NCI-H2081 (cell line): ENCODE results near the gene TMPRSS7.

ENCODE experiments used
- DNase-seq, 2 experiments: peaks; one replicate each; lab custom pipeline; 2025; lab: John Stamatoyannopoulos, UW

Gene TMPRSS7, protein sequence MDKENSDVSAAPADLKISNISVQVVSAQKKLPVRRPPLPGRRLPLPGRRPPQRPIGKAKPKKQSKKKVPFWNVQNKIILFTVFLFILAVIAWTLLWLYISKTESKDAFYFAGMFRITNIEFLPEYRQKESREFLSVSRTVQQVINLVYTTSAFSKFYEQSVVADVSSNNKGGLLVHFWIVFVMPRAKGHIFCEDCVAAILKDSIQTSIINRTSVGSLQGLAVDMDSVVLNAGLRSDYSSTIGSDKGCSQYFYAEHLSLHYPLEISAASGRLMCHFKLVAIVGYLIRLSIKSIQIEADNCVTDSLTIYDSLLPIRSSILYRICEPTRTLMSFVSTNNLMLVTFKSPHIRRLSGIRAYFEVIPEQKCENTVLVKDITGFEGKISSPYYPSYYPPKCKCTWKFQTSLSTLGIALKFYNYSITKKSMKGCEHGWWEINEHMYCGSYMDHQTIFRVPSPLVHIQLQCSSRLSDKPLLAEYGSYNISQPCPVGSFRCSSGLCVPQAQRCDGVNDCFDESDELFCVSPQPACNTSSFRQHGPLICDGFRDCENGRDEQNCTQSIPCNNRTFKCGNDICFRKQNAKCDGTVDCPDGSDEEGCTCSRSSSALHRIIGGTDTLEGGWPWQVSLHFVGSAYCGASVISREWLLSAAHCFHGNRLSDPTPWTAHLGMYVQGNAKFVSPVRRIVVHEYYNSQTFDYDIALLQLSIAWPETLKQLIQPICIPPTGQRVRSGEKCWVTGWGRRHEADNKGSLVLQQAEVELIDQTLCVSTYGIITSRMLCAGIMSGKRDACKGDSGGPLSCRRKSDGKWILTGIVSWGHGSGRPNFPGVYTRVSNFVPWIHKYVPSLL

GRCh38 chr3:112034436-112034835 is at the start of gene TMPRSS7:
TSS of gene TMPRSS7 (plus strand) at chr3:112034736. CDS start at chr3:112034846, 110 bp downstream.
- DNase-seq, result no peak

DNA sequence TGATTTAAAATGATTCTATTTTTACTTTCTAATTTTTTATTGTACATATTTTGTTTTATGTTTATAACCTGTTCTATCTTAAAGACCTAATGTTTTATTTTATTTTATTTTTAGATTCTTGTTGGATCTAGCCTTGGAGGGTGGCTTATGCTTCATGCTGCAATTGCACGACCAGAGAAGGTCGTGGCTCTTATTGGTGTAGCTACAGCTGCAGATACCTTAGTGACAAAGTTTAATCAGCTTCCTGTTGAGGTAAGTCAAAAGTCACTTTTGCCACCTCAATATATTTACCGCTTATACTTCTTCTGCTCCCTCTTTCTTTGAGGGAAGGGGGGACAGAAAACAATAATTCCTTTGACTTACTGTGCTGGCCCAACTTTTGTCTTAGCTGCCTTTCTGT is 47.7 kb upstream of the TMPRSS7 start:
- no peak for DNase-seq

- peak; percentile 52 to 65 for DNase-seq
These were observed 45.4 kb upstream of the TMPRSS7 start for GRCh38 chr3:111989061-111989678.

DNA sequence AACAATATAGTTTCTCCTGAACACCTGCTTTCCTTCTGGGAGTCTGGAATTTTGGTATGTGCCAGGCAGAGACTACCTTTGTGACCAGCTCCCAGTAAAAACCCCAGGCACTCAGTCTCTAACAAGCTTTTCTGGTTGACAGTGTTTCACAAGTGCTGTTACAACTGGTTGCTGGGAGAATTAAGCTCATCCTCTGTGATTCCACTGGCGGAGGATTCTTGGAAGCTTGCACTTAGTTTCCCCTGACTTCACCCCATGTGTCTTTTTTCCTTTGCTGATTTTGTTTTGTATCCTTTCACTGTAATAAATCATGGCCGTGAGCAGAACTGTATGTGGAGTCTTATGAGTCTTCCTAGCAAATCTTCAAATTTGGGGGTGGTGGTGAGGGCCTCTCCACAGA is 41.5 kb upstream of the TMPRSS7 start:
- no peak for DNase-seq

GRCh38 chr3:111998636-111999483 is 35.7 kb upstream of the TMPRSS7 start, which contains the start of gene TAGLN3:
TSS of gene TAGLN3 (plus strand) at chr3:111998922. CDS start at chr3:111999423, 501 bp downstream.
- peak; percentile 63 to 81 for DNase-seq

DNA sequence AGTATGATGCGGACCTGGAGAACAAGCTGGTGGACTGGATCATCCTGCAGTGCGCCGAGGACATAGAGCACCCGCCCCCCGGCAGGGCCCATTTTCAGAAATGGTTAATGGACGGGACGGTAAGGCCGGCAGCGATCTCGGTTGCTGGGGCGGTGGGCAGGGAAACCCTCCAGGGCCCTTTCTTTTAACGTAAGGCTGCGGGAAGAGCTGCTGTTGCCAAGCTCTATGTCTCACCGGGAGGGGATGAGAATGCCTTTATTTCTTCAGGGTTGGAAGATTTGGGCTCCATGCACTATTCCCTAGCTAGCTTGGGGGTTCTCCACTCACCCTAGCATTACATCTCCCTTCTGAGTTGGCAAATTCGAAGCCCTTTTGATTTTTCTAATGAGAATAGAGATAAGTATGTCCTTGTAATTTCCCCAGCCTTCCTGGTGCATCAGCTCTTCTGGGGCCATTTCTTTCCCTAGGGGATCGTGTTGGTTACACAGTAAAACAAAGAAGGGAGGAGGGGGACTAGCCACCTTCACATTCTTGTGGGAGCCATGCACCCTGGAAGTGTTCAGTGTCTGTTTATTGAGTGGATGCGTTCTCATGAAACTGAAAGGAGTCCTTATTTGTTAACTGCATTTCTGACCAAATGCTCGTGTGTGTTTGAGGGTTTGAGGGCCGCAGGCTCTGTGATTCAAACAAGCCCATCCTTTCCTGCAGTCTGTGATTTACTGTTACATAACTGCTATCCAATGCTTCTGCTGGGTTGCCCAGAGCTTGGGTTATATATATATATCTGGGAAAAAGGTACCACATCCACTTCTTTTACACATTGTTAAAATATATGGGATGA is 34.8 kb upstream of the TMPRSS7 start:
- peak in 1 of 2 experiments; percentile 25 for DNase-seq

DNA sequence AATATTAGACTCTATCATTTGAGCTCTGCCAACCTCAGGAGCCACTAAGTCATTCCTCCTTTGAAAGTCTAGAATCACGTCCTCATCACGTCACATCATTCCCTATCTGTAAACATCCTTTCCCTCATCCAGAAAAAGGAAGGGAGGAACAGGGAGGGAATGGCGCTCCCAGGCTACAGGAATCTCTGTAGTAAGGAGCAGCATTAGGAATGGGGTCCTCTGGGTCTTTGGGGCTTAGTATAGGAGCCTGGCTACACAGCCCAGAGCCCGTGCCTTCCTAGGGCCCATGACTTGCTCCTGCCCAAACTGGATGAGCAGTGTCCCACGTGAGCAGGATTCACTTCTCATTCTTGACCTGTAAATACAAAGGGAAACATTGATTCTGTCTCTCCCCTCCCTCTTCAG is 34.2 kb upstream of the TMPRSS7 start:
- no peak for DNase-seq

- peak; percentile 24 to 56 for DNase-seq
These were observed 33.6 kb upstream of the TMPRSS7 start for GRCh38 chr3:112000966-112001365.

- no peak for DNase-seq
These were observed 33.0 kb upstream of the TMPRSS7 start for GRCh38 chr3:112001526-112001925.

- DNase-seq, result no peak
These were observed 32.2 kb upstream of the TMPRSS7 start for GRCh38 chr3:112002096-112002971.

DNA sequence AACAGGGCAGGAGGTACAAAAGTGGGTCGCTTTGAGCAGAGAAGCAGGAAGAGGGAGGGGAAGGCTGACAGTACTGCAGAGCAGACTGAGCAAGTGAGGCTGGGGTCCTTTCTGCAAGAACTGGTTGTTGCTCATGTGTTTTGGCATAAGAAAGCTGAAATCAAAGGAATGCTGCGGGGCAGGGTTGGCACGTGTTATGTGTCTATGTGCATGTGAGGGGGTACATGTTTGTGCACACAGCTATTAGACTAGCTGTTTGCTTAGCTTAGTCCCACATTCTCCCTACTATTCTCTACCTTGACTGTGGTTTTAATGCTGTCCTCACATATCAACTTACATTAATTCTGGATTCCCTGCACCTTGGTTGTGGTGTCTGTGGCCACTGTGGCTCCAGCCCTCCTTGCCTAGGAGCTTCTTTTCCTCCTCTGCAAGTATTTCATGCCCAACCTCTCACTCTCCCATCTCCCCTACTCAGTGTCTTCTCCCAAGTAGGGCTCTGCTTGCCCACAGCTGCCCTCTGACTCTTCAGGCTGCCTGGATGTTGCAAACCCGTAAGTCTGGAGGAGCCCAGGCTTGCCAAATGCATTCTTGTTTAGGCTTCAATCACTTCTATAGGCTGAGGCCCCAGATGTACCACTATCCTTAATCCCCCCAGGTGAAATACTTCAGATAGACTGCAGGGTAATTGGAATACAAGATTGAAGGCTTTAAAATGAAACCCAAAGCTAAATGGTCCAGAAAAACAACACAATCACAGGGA is 31.0 kb upstream of the TMPRSS7 start:
- DNase-seq, result no peak

DNA sequence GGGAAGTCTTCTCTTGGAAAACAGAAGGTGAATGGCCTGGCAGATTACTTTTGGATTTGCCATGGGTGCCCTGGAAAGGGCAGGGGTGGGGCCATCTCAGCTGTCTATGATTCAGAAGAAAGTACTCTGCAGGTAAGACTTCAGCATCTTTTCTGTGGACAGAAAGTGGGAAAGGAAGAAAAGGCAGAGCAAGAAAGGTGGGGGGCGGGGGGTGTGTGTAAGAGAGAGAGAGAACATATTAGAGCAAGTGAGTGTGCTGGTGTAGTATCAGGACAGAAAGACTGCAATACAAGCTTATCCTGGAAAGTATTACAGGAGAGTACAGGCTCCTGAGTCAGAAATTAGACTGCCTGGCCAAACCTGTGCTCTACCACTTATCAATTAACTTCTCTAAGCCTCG is 30.3 kb upstream of the TMPRSS7 start:
- DNase-seq, result no peak

GRCh38 chr3:112004669-112005068 is 29.9 kb upstream of the TMPRSS7 start:
- no peak for DNase-seq

GRCh38 chr3:112005091-112005672 is 29.4 kb upstream of the TMPRSS7 start:
- DNase-seq, result no peak

GRCh38 chr3:112007633-112008032 is 26.9 kb upstream of the TMPRSS7 start:
- DNase-seq, result no peak

GRCh38 chr3:112009670-112010069 is 24.9 kb upstream of the TMPRSS7 start:
- DNase-seq, result no peak

DNA sequence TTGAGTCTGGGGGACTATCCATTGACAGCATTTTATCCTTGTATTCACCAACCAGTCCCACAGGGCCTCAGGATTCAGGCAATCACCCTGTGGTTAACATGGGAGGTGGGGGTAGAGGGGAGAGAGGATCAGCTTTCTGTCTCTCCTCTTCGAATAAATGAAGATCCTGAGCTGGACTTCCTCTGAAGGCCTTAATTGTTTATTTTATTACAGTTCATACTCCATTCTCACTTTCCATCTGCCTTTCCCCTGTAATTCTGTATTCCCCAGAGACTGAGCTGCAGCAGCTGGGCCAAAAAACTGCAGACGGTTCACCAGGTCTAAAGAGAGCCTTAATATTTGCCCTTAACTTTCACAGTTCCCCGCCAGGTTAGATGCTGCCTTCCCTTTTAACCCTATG is 23.9 kb upstream of the TMPRSS7 start:
- DNase-seq, result peak in 1 of 2 experiments; percentile 39

DNA sequence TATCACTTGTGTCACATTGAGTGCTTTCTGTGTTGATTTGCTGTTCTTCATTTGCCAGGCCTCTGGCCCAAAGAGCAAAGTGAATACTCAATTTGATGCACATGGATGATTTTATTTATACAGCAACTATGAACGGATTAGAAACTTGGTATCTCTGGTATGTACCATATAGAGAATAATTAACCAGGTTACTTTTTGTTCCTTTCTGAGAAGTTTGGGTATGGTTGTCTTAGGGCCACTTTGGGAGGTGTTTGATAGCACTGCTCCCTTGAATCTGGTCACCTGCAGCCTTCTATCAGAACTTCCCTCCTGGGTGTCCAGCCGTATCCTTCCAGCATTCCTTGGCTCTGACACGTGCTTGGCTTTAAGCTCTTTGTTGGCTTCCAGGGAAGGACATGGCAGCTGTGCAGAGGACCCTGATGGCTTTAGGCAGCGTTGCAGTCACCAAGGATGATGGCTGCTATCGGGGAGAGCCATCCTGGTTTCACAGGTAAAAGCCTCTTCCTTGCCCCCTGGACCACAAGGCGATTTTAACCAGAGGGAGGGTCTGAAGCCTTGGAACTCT is 23.1 kb upstream of the TMPRSS7 start:
- no peak for DNase-seq
